Neural cell (in vitro differentiated cells): Measurements from ENCODE around the gene MTHFD1L.

Experiments
- CTCF ChIP-seq: fragments of 450-650 bp; IDR thresholded peaks from 2 replicates; pipeline ENCODE4 v1.5.1; 2014; ENCODE audit warnings: antibody characterized with exemption, mild to moderate bottlenecking, moderate library complexity; ENCODE audit not compliant: poor library complexity, severe bottlenecking
- EZH2 ChIP-seq: fragments of 200-600, 300-800 bp; shearing (Covaris generic), sonication (generic); IDR thresholded peaks from 2 replicates; pipeline ENCODE4 v1.6.1; 2014; ENCODE audit warnings: antibody characterized with exemption, low read length, borderline replicate concordance, mild to moderate bottlenecking; ENCODE audit not compliant: insufficient read depth, poor library complexity, severe bottlenecking
- MXI1 ChIP-seq: fragments of 450-650 bp; conservative IDR thresholded peaks from 2 replicates; pipeline ENCODE4 v1.6.1; 2014; ENCODE audit warnings: antibody characterized with exemption, mild to moderate bottlenecking; ENCODE audit not compliant: poor library complexity, severe bottlenecking
- POLR2AphosphoS5 ChIP-seq: IDR thresholded peaks from 2 replicates; pipeline ENCODE4 v1.6.1; 2012
- RAD21 ChIP-seq: fragments of 450-650 bp; conservative IDR thresholded peaks from 2 replicates; pipeline ENCODE4 v1.6.1; 2014; ENCODE audit warnings: antibody characterized with exemption, mild to moderate bottlenecking, moderate library complexity

GRCh38 chr6:151007922-151008321, 142.4 kb downstream of the MTHFD1L start:
- TF ChIP-seq CTCF (no peak), EZH2 (no peak), RAD21 (no peak), POLR2AphosphoS5 (no peak), MXI1 (no peak)
